Right atrium auricular region (tissue), 2 donors: ENCODE measurements around the gene FAM53B. TPM values are rescaled to one million over a fixed set of nuclear protein-coding genes. Genes with fewer than 3 reads are reported as not detected.
A peak's percentile ranks its signal among the peaks of the same experiment; 100 is the strongest.

Source experiments
- DNase-seq: peaks from one replicate; pipeline ENCODE4 v3.0.0-alpha.2; 2019; ENCODE audit warnings: low spot score
- H3K27ac ChIP-seq, 2 donors: fragments of 200-600 bp; sonication (generic); 1 replicate in 1 of 2; 2 replicates in 1 of 2; pipeline ENCODE4 v1.5.1; 2016 to 2019
- H3K27me3 ChIP-seq, 2 donors: fragments of 200-600 bp; sonication (generic); one replicate each; pipeline versions ENCODE4 v1.5.1 to v1.6.0; 2017 to 2019
- H3K36me3 ChIP-seq: fragments of 200-600 bp; sonication (generic); one replicate; pipeline ENCODE4 v1.5.1; 2016
- H3K4me1 ChIP-seq, 2 donors: fragments of 200-600 bp; sonication (generic); one replicate each; pipeline versions ENCODE4 v1.5.1 to v1.6.0; 2017 to 2019
- H3K4me3 ChIP-seq, 2 donors: fragments of 200-600 bp; sonication (generic); 1 replicate in 1 of 2; 2 replicates in 1 of 2; pipeline ENCODE4 v1.5.1; 2017 to 2019; ENCODE audit warnings: mild to moderate bottlenecking in 1 of 2, moderate library complexity in 1 of 2
- H3K9me3 ChIP-seq, 2 donors: fragments of 200-600 bp; sonication (generic); one replicate each; pipeline ENCODE4 v1.5.1; 2019
- CTCF ChIP-seq, 2 donors: fragments of 200-600 bp; sonication (generic); IDR thresholded peaks; one replicate each; pipeline ENCODE4 v1.5.1; 2019; ENCODE audit warnings: antibody characterized with exemption in 2 of 2
- total RNA-seq, 2 donors: library from RNA; depleted of rRNA; stranded (reverse); fragments of >200 nt; gene quantifications; one replicate each; pipeline ENCODE4 v1.1.0, GENCODE V29; 2016

Gene FAM53B
- total RNA-seq, 2 donors from 2014 or later, result 30.3 to 31.1 TPM

GRCh38 chr10:124637091-124637700 is 107.0 kb downstream of the FAM53B start:
- Histone ChIP-seq H3K9me3 (no peaks in the 10 kb centered on the region), H3K27ac (no peak overlapping the region), H3K4me1 (peaks cover 2 to 67% of the 10 kb centered on the region in 2 donors), H3K27me3 (no peaks in the 10 kb centered on the region), H3K36me3 (no peaks in the 10 kb centered on the region), H3K4me3 (no peak overlapping the region)
- DNase-seq, result no peak
- TF ChIP-seq CTCF (IDR thresholded peaks at IDR 0.05), result no peak

DNA sequence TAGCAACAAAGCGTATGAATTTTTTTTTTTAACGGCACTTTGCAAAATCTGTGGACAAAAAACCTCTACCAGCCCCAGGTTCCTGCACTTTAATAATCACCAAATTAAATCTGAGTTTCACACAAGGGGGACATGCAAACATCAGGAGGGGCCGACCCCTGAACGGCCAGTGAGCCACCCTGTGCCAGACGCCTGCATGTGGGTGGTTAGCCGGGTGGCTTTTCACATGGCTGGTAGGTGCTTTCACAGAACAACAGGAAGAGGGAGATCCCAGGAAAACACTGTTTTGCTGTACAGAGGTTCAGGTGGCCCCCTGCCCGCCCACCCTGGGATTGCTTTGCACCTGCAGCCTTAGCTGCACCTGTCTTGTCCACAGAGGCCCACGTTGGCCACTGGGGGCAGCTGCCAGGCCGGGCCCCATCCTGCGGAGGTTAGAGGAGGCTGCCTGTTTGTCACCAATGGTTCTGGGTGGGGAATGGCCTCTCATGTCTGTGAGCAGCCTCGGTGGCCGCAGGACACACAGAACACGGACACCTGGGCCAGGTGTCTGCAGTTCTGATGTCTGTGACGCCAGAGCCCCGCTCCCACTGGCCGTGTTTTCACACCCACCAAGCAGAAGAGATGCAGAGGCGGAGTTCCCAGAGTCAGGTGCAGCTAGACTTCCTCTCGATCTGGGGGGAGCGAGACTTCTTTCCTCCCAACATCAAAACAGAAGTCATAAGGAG is 107.7 kb downstream of the FAM53B start:
- Histone ChIP-seq H3K27me3 (no peaks in the 10 kb centered on the region), H3K27ac (no peak overlapping the region), H3K36me3 (no peaks in the 10 kb centered on the region), H3K9me3 (no peaks in the 10 kb centered on the region), H3K4me1 (peaks cover 2 to 67% of the 10 kb centered on the region in 2 donors), H3K4me3 (no peak overlapping the region)
- no peak for DNase-seq
- TF ChIP-seq CTCF (IDR thresholded peaks at IDR 0.05), result no peak

DNA sequence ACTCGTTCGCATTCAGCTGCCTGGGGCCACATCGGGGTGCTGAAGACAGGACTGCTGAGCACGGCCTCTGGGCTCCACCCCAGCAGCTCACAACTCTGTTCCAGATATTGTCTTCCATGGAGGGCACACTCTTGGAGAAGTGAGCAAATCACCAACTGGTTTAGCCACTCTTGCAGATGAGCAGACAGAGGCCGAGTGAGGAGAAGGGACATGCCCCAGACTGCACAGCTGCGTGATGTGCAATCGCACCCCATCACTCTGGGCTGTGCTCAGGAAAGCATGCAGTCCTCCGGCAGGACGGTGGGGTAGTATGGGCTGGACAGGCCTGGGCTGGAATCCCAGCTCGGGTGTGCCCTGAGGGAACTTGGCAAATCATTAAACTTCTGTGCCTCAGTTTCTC is 111.6 kb downstream of the FAM53B start:
- no peaks in the 10 kb centered on the region for H3K9me3 ChIP-seq
- no peak for DNase-seq
- no peaks in the 10 kb centered on the region for H3K27me3 ChIP-seq
- H3K4me1 ChIP-seq, result peaks cover 0 to 68% of the 10 kb centered on the region in 2 donors
- H3K4me3 ChIP-seq, result no peak overlapping the region
- no peaks in the 10 kb centered on the region for H3K36me3 ChIP-seq
- peak overlapping the region; percentile 69 to 76 for H3K27ac ChIP-seq
- TF ChIP-seq CTCF (IDR thresholded peaks at IDR 0.05), result no peak

- Histone ChIP-seq H3K4me1 (peaks cover 0 to 71% of the 10 kb centered on the region in 2 donors), H3K27me3 (no peaks in the 10 kb centered on the region), H3K27ac (peak overlapping the region; percentile 69 to 76), H3K4me3 (no peak overlapping the region), H3K36me3 (no peaks in the 10 kb centered on the region), H3K9me3 (no peaks in the 10 kb centered on the region)
- TF ChIP-seq CTCF (IDR thresholded peaks at IDR 0.05), result peak; percentile 34 to 78
- peak; percentile 67 for DNase-seq
Measured at GRCh38 chr10:124632064-124632531, 112.1 kb downstream of the FAM53B start.

DNA sequence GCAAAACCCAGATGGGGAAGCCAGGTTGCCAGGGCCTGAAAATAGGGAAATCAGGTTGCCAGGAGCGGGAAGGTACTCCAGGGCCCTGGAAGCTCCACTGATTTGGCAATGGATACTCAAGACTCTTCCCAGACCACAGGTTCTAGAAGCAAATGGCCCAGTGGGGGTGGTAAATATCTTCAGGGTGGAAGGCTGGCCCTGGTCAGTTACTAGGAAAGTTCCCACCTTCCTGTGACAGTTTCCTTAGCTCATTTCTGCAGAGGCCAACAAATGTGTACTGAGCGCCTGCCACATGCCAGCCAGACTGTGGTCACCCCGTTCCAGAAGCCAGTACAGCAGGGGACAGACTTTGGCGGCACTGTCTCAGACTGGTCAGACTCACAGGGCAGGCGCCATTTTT is 113.6 kb downstream of the FAM53B start:
- Histone ChIP-seq H3K36me3 (no peaks in the 10 kb centered on the region), H3K27me3 (no peaks in the 10 kb centered on the region), H3K27ac (peak overlapping the region in 1 of 2 donors; percentile 76), H3K4me3 (no peak overlapping the region), H3K9me3 (no peaks in the 10 kb centered on the region), H3K4me1 (peaks cover 0 to 74% of the 10 kb centered on the region in 2 donors)
- no peak for TF ChIP-seq CTCF (IDR thresholded peaks at IDR 0.05)
- DNase-seq, result no peak
